Left lung (tissue), 10 donors: ENCODE data around the gene RAC2. TPM values are rescaled to one million over a fixed set of nuclear protein-coding genes. Genes with fewer than 3 reads are reported as not detected.

Source experiments
- ATAC-seq: fragments of 200-7000 bp; cut with Tn5 transposase; one replicate; pipeline ENCODE4 v1.9.1; 2020; ENCODE audit warnings: moderate library complexity
- DNase-seq, 4 donors: peaks; one replicate each; pipeline ENCODE4 v3.0.0-alpha.2; 2013 to 2020
- H3K27ac ChIP-seq, 2 donors: fragments of 200-600 bp; sonication (generic) in 1 of 2; one replicate each; pipeline versions ENCODE4 v1.5.0 to v1.8.0; 2020 to 2021
- H3K27me3 ChIP-seq, 2 donors: fragments of 200-600 bp; sonication (generic) in 1 of 2; one replicate each; pipeline versions ENCODE4 v1.5.0 to v1.8.0; 2020 to 2021
- H3K36me3 ChIP-seq, 2 donors: fragments of 200-600 bp; sonication (generic) in 1 of 2; one replicate each; pipeline versions ENCODE4 v1.5.0 to v1.8.0; 2020 to 2021
- H3K4me1 ChIP-seq, 2 donors: fragments of 200-600 bp; one replicate each; pipeline ENCODE4 v1.8.0; 2021
- H3K4me3 ChIP-seq, 2 donors: fragments of 200-600 bp; sonication (generic) in 1 of 2; one replicate each; pipeline versions ENCODE4 v1.5.0 to v1.8.0; 2020 to 2021; ENCODE audit warnings: mild to moderate bottlenecking in 1 of 2
- H3K9me3 ChIP-seq, 2 donors: fragments of 200-600 bp; sonication (generic) in 1 of 2; one replicate each; pipeline versions ENCODE4 v1.5.0 to v1.8.0; 2020 to 2021
- intact Hi-C, 2 donors: fragments of 100-400 bp; cut with DNase I; formaldehyde crosslinking; loops; one replicate each; pipeline versions ENCODE4 v1.11.2 to v1.14.2; 2022
- polyA plus RNA-seq, 6 donors: library from polyadenylated mRNA; unstranded; fragments of 120-200 nt; gene quantifications; one replicate each; pipeline ENCODE4 v1.2.1, GENCODE V29; 2013; ENCODE audit not compliant: insufficient read length in 6 of 6
- total RNA-seq, 2 donors: library from RNA; stranded (reverse); fragmentation: NEBNext Ultra II Directional; extraction: Animal tissue kit (Norgen Biotek cat#: 25700); gene quantifications; one replicate each; pipeline ENCODE4 v1.2.1, GENCODE V29; 2021
- TF ChIP-seq, protein P1 (sequence below), 2 donors: fragments of 200-600 bp; sonication (generic) in 1 of 2; IDR thresholded peaks; one replicate each; pipeline versions ENCODE4 v1.5.0 to v1.8.0; 2021; ENCODE audit warnings: antibody characterized with exemption in 2 of 2
- donor health status: DM: no; HTN: yes; CAD: no.
- donor health status: DM: no; HTN: no; CAD: no.

Gene RAC2
- total and polyA plus RNA-seq, 8 donors = 6.7 to 77.2 (median 10.1) TPM

- H3K36me3 ChIP-seq = peaks cover 0 to 36% of the 10 kb centered on the region in 2 donors
- ATAC-seq (peak; percentile 77), DNase-seq (peak in 2 of 4 donors; percentile 87 to 90)
- H3K27ac ChIP-seq = peak overlapping the region; percentile 33 to 96
- H3K27me3 ChIP-seq = peaks cover 0 to 23% of the 10 kb centered on the region in 2 donors
- intact Hi-C loops = no loop called here
- H3K4me1 ChIP-seq = peaks cover 0 to 74% of the 10 kb centered on the region in 2 donors
- no peaks in the 10 kb centered on the region for H3K9me3 ChIP-seq
- peak overlapping the region in 1 of 2 donors; percentile 62 for H3K4me3 ChIP-seq
- TF ChIP-seq, protein P1, sequence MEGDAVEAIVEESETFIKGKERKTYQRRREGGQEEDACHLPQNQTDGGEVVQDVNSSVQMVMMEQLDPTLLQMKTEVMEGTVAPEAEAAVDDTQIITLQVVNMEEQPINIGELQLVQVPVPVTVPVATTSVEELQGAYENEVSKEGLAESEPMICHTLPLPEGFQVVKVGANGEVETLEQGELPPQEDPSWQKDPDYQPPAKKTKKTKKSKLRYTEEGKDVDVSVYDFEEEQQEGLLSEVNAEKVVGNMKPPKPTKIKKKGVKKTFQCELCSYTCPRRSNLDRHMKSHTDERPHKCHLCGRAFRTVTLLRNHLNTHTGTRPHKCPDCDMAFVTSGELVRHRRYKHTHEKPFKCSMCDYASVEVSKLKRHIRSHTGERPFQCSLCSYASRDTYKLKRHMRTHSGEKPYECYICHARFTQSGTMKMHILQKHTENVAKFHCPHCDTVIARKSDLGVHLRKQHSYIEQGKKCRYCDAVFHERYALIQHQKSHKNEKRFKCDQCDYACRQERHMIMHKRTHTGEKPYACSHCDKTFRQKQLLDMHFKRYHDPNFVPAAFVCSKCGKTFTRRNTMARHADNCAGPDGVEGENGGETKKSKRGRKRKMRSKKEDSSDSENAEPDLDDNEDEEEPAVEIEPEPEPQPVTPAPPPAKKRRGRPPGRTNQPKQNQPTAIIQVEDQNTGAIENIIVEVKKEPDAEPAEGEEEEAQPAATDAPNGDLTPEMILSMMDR (IDR thresholded peaks at IDR 0.05) = no peak
Observed at GRCh38 chr22:37284805-37285355, 40.8 kb upstream of the RAC2 start.

DNA sequence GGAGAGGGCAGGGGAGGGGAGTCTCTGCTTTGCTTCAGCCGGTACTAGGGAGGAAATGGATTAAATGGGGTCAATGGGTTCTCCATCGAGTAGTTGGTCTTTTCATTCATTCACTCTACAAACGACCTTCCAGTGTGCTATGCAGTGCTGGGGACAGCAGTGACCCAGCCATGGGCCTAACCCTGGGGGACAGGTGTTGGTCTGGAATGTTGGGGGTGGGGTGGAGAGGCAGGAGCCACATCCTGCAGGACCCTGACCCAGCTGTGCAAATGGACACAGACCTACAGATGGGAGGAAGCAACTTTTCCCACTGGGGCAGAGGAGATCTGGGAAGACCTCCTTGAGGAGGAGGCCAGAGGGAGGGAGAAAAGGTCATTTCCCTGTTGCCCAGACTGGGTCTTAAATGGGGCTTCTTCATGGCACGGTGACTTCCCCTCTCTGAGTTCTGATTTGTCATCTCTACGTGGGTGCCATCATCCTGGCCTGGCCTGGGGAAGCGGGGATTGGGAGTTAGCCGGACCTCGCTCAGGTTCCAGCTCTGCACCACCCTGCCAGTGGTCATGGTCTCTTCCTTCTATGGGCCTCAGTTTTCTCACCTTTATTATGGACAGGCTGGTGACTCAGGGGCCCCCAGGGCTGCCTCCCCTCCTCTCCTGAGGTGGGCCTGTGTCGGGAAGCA, 40.2 kb upstream of the RAC2 start:
- ATAC-seq = peak; percentile 31
- DNase-seq = peak in 1 of 4 donors; percentile 57
- peak overlapping the region; percentile 10 to 62 for H3K4me3 ChIP-seq
- TF ChIP-seq, protein P1 (IDR thresholded peaks at IDR 0.05) = no peak
- H3K9me3 ChIP-seq = no peaks in the 10 kb centered on the region
- H3K27me3 ChIP-seq = peaks cover 0 to 23% of the 10 kb centered on the region in 2 donors
- peaks cover 0 to 29% of the 10 kb centered on the region in 2 donors for H3K36me3 ChIP-seq
- peak overlapping the region; percentile 33 to 96 for H3K27ac ChIP-seq
- peaks cover 0 to 74% of the 10 kb centered on the region in 2 donors for H3K4me1 ChIP-seq
- intact Hi-C loops = no loop called here

DNA sequence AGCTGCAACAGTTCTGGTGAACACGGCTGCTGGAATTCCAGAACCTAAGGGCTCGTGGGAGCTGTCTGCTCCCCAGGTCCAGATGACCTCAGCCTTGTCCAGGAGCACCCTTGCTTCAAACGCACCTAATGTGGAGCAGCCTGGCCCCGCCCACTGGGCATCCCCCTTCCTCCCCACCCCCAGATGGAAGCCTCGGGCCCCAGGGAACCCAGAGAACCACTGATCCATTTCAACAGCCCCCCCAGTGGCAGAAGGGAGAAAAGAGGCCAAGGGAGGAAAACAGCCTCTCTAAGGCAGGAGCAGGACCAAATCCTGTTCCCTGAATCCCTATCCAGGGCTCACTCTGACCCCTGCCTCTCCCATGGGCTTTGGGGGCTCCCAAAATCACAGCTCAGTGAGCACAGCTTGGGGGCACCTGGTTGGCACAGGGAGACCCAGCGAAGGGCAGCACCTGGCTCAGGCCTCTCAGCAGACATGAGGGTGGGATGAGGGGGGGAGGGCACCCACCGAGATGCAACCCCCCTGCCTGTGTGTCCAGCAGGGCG, 39.4 kb upstream of the RAC2 start:
- Histone ChIP-seq H3K27me3 (peaks cover 0 to 23% of the 10 kb centered on the region in 2 donors), H3K36me3 (peaks cover 0 to 21% of the 10 kb centered on the region in 2 donors), H3K9me3 (no peaks in the 10 kb centered on the region), H3K4me1 (peaks cover 0 to 72% of the 10 kb centered on the region in 2 donors), H3K27ac (peak overlapping the region; percentile 33 to 96), H3K4me3 (peak overlapping the region; percentile 14 to 62)
- DNase-seq (peak in 2 of 4 donors; percentile 60 to 79), ATAC-seq (peak; percentile 24)
- intact Hi-C loops = no loop called here
- TF ChIP-seq, protein P1 (IDR thresholded peaks at IDR 0.05) = no peak

DNA sequence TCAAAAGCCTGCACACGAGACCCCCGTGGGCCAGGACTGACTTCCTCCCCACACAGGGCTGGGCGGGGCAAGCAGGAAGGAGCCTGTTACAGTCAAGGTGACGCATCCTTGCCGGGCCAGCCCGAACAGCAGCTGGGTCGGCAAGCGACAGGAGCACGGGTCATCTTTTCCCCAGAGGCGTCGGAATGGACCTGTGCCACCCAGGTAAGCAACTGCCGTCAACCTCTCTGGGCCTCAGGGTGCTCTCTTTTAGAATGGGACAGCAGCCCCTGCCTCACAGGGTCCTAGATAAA, 38.3 kb upstream of the RAC2 start, which contains the start of gene CYTH4:
CYTH4 (plus strand) TSS at position 124 of the 293 bp plus-strand sequence; CDS start at position 186, 62 bp downstream.
- Histone ChIP-seq H3K27me3 (peaks cover 0 to 23% of the 10 kb centered on the region in 2 donors), H3K27ac (peak within 1 kb of the TSS; percentile 67 to 96), H3K36me3 (peaks cover 0 to 10% of the 10 kb centered on the region in 2 donors), H3K9me3 (no peaks in the 10 kb centered on the region), H3K4me1 (peaks cover 0 to 63% of the 10 kb centered on the region in 2 donors), H3K4me3 (peak within 1 kb of the TSS; percentile 14 to 62)
- ATAC-seq (peak; percentile 57), DNase-seq (peak in 2 of 4 donors; percentile 87 to 97)
- intact Hi-C loops = no loop called here
- TF ChIP-seq, protein P1 (IDR thresholded peaks at IDR 0.05) = no peak
